GM12891 (cell line): Measurements from ENCODE around the gene RTN4RL1.

ENCODE experiments used
- PAX5 ChIP-seq: IDR thresholded peaks from 2 replicates; pipeline ENCODE4 v1.6.1; 2011; ENCODE audit warnings: low read length, moderate library complexity, mild to moderate bottlenecking; ENCODE audit not compliant: insufficient read depth, severe bottlenecking
- POLR2A ChIP-seq: IDR thresholded peaks from 2 replicates; pipeline ENCODE4 v1.6.1; 2011; ENCODE audit warnings: low read depth, low read length, control low read depth
- POLR2AphosphoS5 ChIP-seq: IDR thresholded peaks from 2 replicates; pipeline ENCODE4 v1.6.1; 2011; ENCODE audit warnings: low read depth, low read length, control low read depth

DNA sequence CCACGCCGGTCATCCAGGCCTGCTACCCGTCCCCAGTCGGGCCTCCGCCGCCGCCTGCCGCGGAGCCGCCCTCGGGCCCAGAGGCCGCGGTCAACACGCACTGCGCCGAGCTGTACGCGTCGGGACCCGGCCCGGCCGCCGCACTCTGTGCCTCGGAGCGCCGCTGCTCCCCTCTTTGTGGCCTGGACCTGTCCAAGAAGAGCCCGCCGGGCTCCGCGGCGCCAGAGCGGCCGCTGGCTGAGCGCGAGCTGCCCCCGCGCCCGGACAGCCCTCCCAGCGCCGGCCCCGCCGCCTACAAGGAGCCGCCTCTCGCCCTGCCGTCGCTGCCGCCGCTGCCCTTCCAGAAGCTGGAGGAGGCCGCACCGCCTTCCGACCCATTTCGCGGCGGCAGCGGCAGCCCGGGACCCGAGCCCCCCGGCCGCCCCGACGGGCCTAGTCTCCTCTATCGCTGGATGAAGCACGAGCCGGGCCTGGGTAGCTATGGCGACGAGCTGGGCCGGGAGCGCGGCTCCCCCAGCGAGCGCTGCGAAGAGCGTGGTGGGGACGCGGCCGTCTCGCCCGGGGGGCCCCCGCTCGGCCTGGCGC lies 32.1 kb upstream of the RTN4RL1 start:
- TF ChIP-seq POLR2A (no peak; the same call in 1 of the 2 replicates), POLR2AphosphoS5 (no peak; the same call in 1 of the 2 replicates), PAX5 (no peak)
